Right kidney (tissue), 1 donor: Measurements from ENCODE around the gene SMPD4.
"Not testable (repeated sequence)": the region's sequence is repeated elsewhere in the genome, so short reads cannot be mapped to it uniquely, and the experiment has no call there.

ENCODE experiments used
- DNase-seq: peaks from one replicate; pipeline ENCODE4 v3.0.0-alpha.2; 2016

SMPD4 gene

GRCh38 chr2:130159376-130159775 lies 22.0 kb downstream of the SMPD4 start:
- DNase-seq: not testable (repeated sequence)

GRCh38 chr2:130158631-130159030 lies 22.8 kb downstream of the SMPD4 start:
- no peak for DNase-seq

GRCh38 chr2:130157825-130158514 lies 23.4 kb downstream of the SMPD4 start:
- not testable (repeated sequence) for DNase-seq

- not testable (repeated sequence) for DNase-seq
Measured at GRCh38 chr2:130157354-130157753, 24.0 kb downstream of the SMPD4 start.

- no peak for DNase-seq
Measured at GRCh38 chr2:130156624-130157004, 24.8 kb downstream of the SMPD4 start.

GRCh38 chr2:130155956-130156623 lies 25.3 kb downstream of the SMPD4 start:
- DNase-seq: peak; percentile 18

GRCh38 chr2:130154773-130155765 lies 26.3 kb downstream of the SMPD4 start:
- no peak for DNase-seq

GRCh38 chr2:130154423-130154770 lies 27.0 kb downstream of the SMPD4 start:
- not testable (repeated sequence) for DNase-seq

- DNase-seq: not testable (repeated sequence)
Measured at GRCh38 chr2:130153721-130154422, 27.5 kb downstream of the SMPD4 start.

GRCh38 chr2:130152816-130153595 lies 28.4 kb downstream of the SMPD4 start:
- DNase-seq: no peak

GRCh38 chr2:130152136-130152815 lies 29.1 kb downstream of the SMPD4 start:
- DNase-seq: not testable (repeated sequence)

- not testable (repeated sequence) for DNase-seq
Measured at GRCh38 chr2:130151145-130151512, 30.3 kb downstream of the SMPD4 start.

GRCh38 chr2:130150181-130151144 lies 30.9 kb downstream of the SMPD4 start:
- DNase-seq: no peak

- DNase-seq: not testable (repeated sequence)
Measured at GRCh38 chr2:130148515-130148914, 32.9 kb downstream of the SMPD4 start.

- peak; percentile 61 for DNase-seq
Measured at GRCh38 chr2:130145006-130145414, 36.4 kb downstream of the SMPD4 start, which contains the start of gene CCDC74B. CCDC74B (minus strand) TSS chr2:130145112; CDS start chr2:130144996, 116 bp downstream.

GRCh38 chr2:130143266-130144039 lies 37.9 kb downstream of the SMPD4 start:
- DNase-seq: peak; percentile 39

GRCh38 chr2:130142396-130143265 lies 38.8 kb downstream of the SMPD4 start:
- not testable (repeated sequence) for DNase-seq
